Type B pancreatic cell (in vitro differentiated cells): ENCODE results near the gene UNKL. TPM values are rescaled to one million over a fixed set of nuclear protein-coding genes. Genes with fewer than 3 reads are reported as not detected.

Experiments used
- DNase-seq: peaks from one replicate; pipeline ENCODE4 v3.0.0; 2021; ENCODE audit warnings: mixed read lengths; ENCODE audit not compliant: unreplicated experiment; ENCODE audit errors: extremely low spot score
- H3K27ac Mint-ChIP-seq: 2 replicates; pipeline ENCODE4 v1.8.0; 2021; ENCODE audit warnings: mild to moderate bottlenecking, mixed read lengths
- H3K27me3 Mint-ChIP-seq: 2 replicates; pipeline ENCODE4 v1.8.0; 2021; ENCODE audit warnings: mixed read lengths
- H3K36me3 Mint-ChIP-seq: 2 replicates; pipeline ENCODE4 v1.8.0; 2021; ENCODE audit warnings: mixed read lengths
- H3K4me1 Mint-ChIP-seq: one replicate; pipeline ENCODE4 v1.8.0; 2021; ENCODE audit warnings: mixed read lengths; ENCODE audit not compliant: unreplicated experiment
- H3K4me3 Mint-ChIP-seq: 2 replicates; pipeline ENCODE4 v1.8.0; 2021; ENCODE audit warnings: mild to moderate bottlenecking, mixed read lengths
- H3K9me3 Mint-ChIP-seq: 2 replicates; pipeline ENCODE4 v1.8.0; 2021; ENCODE audit warnings: mixed read lengths
- CTCF ChIP-seq: fragments of 200-600 bp; sonication (generic); conservative IDR thresholded peaks from 2 replicates; pipeline ENCODE4 v1.5.0; 2021; ENCODE audit warnings: antibody characterized with exemption, mild to moderate bottlenecking
- total RNA-seq: library from RNA; stranded (reverse); gene quantifications from 2 replicates; pipeline ENCODE4 v1.2.1, GENCODE V29; 2021; ENCODE audit warnings: low replicate concordance

The UNKL gene
- total RNA-seq, 1 donor from 2014 or later: 26.1 TPM

DNA sequence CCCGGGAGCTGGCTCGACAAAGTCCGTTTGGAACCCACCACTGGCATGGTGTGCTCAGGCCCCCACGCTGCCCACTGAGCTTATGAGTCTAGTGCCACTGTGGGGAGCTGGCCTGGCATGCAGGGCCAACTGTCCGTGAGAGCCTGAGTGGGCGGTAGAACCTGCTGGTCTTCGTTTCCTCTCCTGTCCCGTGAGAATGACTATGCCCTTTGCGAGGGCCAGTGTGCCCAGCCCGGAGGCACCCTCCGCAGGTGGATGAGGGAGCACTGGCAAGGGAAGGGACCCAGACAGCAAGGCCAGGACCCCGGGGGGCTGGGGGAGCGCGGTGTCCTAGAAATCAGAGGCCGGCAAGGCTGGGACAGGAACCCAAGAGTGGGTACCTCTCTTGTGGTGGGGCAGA is 77.9 kb downstream of the UNKL start:
- no peak for TF ChIP-seq CTCF
- no peak for DNase-seq
- Mint-ChIP-seq H3K27me3 (peaks cover 42% of the 10 kb centered on the region), H3K4me3 (no peak overlapping the region), H3K36me3 (no peaks in the 10 kb centered on the region), H3K9me3 (no peaks in the 10 kb centered on the region), H3K27ac (no peak overlapping the region), H3K4me1 (no peaks in the 10 kb centered on the region)

DNA sequence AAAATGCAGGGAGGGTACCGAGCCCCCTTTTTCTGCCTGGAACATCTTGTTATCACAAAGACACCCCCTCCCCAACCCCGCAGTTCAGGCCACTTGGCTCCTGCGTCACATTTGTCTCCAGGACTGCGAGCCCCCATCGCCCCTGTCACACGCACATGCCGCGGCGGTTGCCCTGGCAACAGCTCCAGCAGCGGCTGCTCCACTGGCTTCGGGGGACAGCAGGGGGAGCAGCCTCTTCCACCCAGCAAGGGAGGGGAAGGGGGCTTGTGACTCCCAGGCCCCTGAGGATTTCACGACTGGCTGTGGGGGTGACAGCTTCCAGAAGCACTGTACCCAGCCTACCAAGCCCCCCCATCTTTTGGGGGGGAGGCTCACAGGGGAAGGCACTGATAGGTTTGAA is 78.5 kb downstream of the UNKL start:
- no peak for DNase-seq
- no peak overlapping the region for H3K4me3 Mint-ChIP-seq
- no peaks in the 10 kb centered on the region for H3K4me1 Mint-ChIP-seq
- peak; percentile 18 for TF ChIP-seq CTCF
- H3K27ac Mint-ChIP-seq: no peak overlapping the region
- H3K9me3 Mint-ChIP-seq: no peaks in the 10 kb centered on the region
- H3K27me3 Mint-ChIP-seq: peaks cover 47% of the 10 kb centered on the region
- H3K36me3 Mint-ChIP-seq: no peaks in the 10 kb centered on the region

DNA sequence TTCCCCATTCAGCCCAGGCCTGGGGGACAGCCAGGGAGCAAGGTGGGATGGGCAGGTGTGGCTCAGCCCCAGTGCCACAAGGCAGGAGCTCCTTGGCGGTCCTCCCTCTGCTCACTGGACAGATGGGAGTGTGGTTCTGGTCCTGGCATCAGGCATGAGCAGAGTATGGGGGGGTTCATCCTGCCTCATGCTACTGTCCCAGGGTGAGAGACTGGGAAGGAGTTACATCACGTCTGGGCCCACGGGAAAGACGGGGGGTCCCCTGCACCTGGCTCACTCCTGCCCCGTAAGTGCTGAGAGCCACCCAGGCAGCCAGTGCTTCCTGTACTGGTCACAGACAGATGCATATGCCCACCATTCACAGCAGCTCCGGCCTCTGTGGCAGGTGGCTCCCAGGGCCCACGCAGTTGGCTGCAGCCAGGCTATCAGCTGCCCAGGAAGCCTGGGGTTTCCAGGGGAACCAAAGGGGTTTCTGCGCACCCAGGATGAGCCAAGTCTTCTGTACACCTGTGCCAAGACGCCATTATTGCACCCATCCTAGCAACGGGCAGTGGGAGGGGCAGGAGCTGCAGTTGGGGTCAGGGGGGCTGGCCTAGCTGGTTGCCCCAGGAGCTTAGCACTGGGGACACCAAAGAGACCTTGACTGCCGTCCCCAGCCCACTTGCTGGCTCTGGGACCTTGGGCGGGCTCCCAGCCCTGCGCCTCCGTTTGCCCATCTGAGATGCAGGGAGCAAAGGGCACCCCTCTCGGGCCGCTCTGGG is 79.1 kb downstream of the UNKL start:
- Mint-ChIP-seq H3K36me3 (no peaks in the 10 kb centered on the region), H3K9me3 (no peaks in the 10 kb centered on the region), H3K4me1 (no peaks in the 10 kb centered on the region), H3K4me3 (peak overlapping the region; percentile 41), H3K27me3 (peaks cover 47% of the 10 kb centered on the region), H3K27ac (no peak overlapping the region)
- DNase-seq: no peak
- no peak for TF ChIP-seq CTCF

DNA sequence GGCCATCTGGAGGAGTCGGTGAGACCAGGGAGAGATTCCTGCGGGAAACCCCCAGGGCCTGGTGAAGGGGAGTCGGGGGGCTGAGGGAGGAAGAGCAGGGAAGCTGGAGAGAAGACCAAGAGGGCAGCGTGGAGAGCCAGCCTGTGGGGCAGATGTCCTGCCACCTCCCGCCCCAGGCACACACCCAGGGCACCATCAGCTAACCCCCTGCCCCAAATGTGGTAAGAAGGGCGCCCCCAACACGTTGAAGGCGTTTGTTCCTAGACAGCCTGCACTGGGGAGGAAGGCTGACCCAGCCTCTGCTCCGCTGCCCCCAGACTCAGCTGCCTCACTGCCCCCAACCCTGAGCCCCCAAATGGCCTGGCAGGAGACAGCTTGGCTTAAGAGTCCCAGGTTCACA is 79.8 kb downstream of the UNKL start:
- Mint-ChIP-seq H3K9me3 (no peaks in the 10 kb centered on the region), H3K4me3 (peak overlapping the region; percentile 41), H3K36me3 (no peaks in the 10 kb centered on the region), H3K27me3 (peaks cover 47% of the 10 kb centered on the region), H3K4me1 (no peaks in the 10 kb centered on the region), H3K27ac (no peak overlapping the region)
- TF ChIP-seq CTCF: no peak
- DNase-seq: no peak

DNA sequence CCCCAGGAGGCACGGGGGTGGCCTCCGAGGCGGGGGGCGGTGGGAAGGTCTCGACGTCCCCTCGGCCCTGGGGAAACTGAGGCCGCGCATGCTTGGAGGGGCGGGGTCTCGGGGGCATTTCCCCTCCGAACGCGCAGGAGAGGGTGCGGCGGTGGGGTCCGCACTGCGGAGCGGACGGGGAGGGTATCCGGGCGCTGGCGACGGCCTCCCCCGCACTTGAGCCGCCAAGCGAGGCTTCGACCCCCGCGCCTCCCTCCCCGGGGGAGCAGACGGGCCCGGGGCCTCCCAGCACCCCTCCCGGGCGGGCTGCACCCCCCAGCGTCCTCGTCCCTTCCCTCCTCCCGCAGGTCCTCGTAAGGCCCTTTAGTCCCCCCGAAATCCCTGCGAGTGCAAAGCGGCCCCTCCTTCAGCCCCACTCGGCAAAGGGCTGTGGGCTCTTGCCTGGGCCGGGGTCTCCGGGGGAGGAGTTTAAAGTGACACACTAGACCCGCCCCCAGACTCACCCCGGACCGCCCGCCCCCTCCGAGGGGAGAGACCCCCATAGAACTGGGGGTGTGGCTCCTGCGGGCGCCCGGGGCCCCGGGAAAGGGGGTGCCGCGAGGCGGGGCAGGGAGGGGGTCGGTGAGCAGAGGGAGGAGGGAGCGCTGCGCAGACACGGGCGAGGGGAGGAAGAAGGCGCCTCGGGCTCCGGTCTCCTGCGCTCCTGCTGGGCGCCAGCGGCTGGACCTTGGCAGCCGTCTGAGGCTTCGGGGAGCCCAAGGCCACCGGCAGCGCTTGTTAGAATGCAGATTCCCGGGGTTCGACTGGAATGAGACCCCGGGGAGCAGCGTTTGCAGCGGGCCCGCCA is 80.4 kb downstream of the UNKL start:
- no peaks in the 10 kb centered on the region for H3K36me3 Mint-ChIP-seq
- H3K27me3 Mint-ChIP-seq: peaks cover 47% of the 10 kb centered on the region
- no peak for TF ChIP-seq CTCF
- no peak overlapping the region for H3K4me3 Mint-ChIP-seq
- no peak overlapping the region for H3K27ac Mint-ChIP-seq
- H3K9me3 Mint-ChIP-seq: no peaks in the 10 kb centered on the region
- no peaks in the 10 kb centered on the region for H3K4me1 Mint-ChIP-seq
- DNase-seq: no peak
